DMS 273 treated with DMSO at 0.1 percent for 48 hours (cell line): ENCODE results near the gene MARS1.

Source experiments
- DNase-seq: peaks from one replicate; lab custom pipeline; 2025; lab: John Stamatoyannopoulos, UW

MARS1 gene

DNA sequence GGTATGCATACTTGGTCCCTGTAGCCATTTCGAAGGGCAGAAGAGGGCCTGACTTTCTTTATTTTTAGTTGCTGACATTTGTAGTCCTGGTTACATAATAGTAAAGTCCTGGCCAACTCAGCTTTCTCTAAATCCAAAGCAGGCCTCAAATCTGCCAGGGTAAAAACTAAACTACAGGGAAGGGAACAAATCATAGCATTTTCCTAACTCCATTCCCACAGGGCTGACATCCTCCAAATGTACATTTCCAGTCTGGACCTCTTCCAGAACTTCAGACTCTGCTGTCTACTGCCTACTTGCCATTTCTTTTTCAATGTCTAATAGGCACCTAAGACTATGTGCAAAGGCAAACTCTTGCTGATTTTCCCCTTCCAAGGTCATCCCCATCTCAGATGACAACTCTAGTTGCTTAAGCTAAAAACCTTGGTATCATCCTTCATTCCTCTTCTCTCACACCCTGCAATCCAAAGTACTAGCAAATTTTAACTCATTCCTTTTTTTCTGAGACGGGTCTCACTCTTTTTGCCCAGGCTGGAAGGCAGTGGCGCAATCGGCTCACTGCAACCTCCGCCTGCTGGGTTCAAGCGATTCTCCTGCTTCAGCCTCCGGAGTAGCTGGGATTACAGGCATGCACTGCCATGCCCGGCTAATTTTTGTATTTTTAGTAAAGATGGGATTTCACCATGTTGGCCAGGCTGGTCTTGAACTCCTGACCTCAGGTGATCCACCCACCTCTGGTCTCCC is 30.5 kb downstream of the MARS1 start:
- no peak for DNase-seq

DNA sequence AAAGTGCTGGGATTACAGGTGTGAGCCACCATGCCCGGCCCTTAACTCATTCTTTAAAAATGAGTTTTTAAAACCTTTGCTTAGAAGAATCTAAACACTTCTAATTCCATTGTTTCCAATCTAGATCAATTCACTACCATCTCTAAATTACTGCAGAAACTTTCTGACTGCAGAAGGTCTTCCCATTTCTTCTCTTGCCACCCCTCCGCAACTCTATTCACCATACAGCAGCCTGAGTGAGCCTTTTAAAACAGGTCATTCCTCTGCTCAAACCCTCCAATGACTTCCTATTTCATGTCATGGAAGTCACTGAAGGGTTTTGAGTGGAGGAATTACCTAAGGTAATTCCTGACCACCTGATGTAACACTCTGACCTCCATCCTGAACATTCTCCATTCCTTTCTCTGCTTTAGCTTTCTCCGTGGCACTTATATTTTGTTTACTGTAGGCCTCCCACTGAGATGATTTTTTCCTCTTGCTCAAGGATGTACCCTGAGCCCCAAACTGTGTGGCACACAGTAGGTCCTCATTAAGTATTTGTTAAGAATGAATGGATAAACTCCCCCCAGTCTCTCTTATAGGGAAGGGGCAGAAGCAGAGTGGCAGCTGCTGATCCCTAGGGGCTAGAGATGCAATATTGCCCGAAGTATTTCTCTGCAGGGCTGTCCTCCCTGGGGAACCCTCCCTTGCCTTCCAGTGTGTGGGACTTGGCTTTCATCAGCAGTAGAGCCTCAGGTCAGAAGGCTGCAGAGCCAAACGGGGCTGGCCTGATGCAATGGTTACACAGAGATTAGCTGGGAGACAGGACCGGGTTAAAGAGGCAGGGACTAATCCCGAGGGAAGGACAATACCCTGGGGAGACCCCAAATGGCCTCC is 31.3 kb downstream of the MARS1 start:
- no peak for DNase-seq

DNA sequence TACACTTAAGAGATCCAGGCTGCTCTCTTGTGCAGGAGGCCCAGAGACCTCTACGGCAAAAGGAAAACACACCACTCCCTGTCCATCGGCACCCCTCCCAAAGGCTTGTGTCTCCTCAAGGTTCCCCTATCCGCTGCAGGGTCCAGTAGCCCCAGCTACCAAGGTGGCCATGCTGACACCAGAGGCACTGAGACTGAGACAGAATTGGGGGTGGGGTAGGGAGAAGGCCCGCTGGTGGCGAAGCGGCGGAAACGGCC is 31.9 kb downstream of the MARS1 start:
- no peak for DNase-seq

DNA sequence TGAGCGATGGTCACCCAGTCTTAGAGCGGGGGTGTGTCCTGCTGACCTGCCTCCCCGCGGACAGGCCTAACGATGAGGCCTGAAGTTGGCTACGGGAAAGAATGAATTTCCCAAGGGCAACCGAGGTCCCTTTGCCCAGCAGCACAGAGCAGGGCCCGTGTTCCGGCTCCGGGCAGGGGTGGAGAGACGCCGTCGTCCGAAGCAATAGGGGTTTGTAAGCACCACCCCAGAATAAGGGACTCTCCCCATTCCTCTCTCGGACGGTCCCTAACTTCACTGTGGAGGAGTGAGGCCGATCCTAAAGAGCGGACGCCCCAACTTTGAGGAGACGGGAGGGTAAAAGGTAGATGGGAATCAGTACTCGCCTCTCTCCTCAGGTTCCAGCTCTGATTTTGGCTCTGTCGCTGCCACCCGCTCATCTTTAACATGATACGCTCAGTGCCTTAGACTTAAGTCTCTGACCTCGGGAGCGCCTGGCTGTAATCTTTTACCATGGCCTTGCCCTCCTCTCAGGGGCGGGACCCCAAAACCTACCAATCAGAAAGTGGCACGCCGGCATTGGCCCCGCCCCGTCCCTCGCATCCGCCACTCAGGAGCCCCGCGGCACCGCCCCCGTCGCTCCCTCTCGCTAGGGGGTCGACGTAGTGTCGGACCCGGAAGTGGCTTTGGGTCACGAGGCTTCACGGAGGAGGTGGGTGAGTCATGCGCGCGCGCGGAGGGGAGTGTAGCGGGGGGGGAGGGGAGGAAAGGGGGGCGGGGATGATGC is 32.4 kb downstream of the MARS1 start, which contains the start of gene DDIT3:
Gene DDIT3 (minus strand): TSS at position 462 of the 766 bp plus-strand sequence. CDS start 3,108 bp downstream, outside the sequence.
- DNase-seq, result peak; percentile 94

DNA sequence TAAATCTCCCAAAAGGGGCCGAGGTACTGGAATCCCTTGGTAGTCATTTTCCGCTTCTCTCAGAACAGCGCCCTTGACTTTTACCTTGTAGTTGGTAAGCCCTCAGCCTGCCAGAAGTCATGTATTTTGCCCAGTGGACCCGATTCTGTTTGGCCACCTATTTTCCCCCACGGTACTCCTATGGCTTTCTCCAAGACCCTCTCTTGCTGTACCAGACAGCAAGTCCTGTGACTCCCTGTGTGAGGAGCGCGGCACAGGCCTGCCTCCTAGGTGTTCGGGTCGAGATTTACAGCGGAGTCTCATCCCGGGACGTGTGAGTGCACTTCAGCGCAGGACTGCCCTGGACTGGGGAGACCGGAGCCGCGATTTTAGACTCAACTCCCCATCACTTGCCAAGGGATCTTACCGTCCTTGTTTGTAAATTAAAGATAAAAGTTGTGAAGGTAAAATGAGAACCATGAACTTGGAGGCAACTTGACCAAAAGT is 33.7 kb downstream of the MARS1 start:
- DNase-seq, result peak; percentile 38

DNA sequence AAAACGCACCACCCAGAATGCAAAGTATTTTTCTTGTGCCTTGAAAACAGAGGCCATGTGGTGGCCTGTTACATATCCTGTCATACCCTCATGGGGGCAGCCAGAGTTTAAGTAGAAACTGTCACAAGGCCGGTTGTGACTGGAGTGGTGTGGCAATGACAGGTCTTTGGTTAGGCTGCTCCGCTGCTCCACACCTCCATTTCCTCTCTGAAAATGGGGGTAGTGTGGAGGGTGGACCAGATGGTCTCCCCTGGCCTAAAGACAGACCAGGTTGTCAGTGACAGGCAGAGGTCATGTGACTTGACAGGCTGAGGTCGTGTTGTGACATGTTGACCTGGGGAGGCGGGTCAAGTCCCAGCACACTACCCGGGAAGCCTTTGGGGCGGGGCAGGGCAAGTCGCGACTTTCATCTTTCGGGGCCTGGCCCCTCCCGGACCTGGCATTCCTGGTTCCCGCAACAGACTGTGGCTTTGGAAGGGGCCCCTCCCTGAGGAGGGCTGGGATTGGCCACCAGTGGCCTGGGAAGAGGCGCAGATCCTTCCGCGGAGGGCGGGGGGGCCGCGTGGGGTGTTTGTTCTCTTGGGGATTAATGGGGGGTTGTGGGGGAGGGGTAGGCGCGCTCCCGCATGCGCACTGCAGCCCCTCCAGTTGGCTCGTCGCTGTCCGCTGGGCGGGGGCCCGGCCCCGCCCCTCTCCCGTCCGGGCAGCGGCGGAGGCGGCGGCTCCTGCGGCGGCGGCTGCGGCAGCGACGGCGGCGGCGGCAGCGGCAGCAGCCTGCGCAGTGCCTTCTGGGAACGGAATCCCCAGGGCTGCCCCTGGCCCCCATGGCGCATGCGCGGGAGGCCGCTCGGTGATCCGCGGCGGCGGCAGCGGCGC is 34.4 kb downstream of the MARS1 start, which contains the start of gene MBD6:
Gene MBD6 (plus strand): TSS at position 814 of the 876 bp plus-strand sequence. CDS start 1,480 bp downstream, outside the sequence.
- DNase-seq, result peak; percentile 81

DNA sequence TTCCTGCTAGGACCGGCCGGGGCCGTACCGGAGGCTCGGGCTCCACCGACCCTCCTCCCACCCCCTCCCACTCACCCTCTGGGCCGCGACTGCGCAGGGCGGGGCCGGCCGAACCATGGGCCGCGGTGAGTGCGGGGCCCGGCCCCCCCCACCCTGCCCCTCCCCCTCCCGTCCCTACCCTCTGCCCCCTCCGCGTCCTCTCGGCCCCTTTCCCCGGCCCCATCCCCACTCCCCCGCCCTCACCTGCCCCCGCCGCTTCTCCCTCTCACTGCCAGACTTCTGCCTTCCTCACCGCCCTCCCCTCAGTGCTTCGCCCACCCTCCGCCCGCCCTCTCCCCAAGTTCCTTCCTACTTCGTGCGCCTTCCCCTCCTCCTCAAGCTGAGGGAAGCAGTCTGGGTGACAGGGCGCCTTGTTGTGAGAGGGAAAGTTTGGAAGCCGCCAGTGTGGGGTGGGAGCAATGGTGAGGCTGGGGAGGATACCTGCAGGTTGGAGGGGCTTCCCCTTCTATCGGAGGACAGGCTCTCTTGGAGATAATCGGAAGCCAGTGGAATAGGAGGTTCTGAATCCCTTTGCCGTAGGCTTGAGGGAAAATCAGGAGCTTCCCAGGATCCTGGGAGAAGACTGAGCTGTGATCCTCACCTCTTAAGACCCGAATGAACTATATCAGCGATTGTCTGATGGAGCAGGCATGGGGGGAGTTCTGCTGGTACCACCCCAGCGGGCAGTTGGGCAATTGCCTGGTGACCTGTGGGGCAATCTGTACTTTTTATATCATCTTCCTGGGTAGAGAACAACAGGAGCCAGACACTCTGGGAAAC is 35.2 kb downstream of the MARS1 start:
- DNase-seq, result no peak

DNA sequence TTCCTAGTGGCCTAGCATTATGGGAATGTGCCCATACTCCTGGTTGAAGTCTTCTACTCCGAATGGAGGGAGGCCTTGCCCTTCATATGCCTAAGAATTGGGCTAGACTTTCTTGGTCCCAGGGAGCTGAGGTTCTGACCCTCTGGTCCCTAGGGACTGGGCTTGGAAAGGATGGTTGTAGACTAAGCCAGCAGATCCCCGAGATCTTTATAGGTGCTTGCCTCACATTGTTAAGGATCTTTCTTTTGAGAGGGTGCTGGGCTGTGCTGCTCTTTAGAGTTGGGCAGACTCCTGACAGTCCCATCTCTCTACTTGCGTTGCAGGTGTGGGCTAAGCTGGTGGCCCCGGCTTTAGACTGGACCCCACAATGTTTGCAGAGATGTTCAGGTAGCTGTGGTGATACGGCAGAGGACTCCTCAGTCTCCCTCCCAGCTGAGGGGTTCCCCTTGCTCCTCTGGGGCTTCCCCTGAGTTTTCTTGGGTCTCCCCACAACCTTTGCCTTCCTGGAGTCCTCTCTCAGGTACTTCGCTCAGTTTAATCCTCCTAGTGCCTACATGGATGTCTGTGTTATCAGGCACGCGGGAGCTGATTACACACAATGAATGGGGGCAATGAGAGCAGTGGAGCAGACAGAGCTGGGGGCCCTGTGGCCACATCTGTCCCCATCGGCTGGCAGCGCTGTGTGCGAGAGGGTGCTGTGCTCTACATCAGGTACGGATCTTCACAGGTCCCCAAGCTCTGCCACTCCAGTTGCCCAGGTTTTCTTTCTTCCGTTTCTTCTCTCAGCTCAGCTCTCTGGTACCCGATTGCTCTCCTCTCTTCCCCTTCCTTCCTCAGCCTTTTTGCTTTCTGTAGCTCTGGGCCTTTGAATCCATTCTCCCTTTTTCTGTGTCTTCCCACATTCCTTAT is 36.1 kb downstream of the MARS1 start:
- no peak for DNase-seq

DNA sequence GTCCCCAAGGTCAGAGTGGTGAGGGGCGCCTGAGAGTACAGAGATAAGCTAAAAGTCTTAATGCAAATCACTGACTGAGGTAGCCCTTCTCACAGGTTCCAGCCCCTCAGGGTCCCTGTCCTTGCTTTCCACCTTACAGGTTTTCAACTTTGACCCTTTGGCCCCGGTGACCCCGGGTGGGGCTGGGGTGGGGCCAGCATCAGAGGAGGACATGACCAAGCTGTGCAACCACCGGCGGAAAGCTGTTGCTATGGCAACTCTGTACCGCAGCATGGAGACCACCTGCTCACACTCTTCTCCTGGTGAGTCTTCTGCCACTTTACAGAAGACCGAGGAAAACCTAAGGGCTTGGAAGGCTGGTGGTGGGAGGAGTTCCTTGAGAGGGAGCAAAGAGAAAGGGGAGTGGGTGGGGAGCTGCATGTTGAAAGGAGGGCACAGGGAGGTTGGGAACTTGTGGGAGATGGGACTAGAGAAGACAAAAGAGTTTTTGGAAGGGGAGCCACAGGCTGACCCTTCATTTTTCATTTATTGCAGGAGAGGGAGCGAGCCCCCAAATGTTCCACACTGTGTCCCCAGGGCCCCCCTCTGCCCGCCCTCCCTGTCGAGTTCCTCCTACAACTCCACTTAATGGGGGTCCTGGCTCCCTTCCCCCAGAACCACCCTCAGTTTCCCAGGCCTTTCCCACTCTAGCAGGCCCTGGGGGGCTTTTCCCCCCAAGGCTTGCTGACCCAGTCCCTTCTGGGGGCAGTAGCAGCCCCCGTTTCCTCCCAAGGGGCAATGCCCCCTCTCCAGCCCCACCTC is 37.1 kb downstream of the MARS1 start:
- DNase-seq, result no peak

DNA sequence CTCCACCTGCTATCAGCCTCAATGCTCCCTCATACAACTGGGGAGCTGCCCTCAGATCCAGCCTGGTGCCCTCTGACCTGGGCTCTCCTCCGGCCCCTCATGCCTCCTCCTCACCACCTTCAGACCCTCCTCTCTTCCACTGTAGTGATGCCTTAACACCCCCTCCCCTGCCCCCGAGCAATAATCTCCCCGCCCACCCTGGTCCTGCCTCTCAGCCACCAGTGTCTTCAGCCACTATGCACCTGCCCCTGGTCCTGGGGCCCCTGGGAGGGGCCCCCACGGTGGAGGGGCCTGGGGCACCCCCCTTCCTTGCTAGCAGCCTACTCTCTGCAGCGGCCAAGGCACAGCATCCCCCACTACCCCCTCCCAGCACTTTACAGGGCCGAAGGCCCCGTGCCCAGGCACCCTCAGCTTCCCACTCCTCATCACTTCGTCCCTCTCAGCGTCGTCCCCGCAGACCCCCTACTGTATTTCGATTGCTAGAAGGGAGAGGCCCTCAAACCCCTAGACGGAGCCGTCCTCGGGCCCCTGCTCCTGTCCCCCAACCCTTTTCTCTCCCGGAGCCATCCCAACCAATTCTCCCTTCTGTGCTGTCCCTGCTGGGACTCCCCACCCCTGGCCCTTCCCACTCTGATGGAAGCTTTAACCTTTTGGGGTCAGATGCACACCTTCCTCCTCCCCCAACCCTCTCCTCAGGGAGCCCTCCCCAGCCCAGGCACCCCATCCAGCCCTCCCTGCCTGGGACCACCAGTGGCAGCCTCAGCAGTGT is 37.9 kb downstream of the MARS1 start:
- DNase-seq, result no peak

DNA sequence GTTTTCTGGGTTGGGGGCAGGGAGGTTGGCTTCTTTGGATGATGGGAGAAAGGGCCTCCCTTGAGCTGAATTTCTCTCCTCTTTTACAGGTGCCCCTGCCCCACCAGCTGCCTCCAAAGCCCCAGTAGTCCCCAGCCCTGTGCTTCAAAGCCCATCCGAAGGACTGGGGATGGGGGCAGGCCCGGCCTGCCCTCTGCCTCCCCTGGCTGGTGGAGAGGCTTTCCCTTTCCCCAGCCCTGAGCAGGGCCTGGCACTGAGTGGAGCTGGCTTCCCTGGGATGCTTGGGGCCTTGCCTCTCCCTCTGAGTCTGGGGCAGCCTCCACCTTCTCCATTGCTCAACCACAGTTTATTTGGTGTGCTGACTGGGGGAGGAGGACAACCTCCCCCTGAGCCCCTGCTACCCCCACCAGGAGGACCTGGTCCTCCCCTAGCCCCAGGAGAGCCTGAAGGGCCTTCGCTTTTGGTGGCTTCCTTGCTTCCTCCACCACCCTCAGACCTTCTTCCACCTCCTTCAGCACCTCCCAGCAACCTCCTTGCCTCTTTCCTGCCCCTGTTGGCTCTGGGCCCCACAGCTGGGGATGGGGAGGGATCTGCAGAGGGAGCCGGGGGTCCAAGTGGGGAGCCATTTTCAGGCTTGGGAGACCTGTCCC is 38.7 kb downstream of the MARS1 start:
- DNase-seq, result no peak

DNA sequence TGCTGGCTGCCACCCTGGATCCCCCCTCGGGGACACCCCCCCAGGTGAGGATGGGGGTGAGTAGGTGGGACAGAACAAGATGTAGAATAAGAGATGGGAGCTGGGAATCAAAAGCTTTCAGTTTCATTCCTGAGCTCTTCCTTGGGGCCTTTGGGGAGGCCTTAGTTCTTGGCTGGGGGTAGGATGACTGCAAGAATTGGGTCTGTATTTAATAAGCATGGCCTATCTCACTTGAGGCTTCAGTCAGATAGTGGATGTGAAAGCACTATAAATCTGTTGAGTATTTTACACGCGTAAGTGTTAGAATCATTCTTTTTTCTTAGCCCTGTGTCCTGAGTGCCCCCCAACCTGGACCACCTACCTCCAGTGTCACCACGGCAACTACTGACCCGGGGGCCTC is 39.3 kb downstream of the MARS1 start:
- no peak for DNase-seq

DNA sequence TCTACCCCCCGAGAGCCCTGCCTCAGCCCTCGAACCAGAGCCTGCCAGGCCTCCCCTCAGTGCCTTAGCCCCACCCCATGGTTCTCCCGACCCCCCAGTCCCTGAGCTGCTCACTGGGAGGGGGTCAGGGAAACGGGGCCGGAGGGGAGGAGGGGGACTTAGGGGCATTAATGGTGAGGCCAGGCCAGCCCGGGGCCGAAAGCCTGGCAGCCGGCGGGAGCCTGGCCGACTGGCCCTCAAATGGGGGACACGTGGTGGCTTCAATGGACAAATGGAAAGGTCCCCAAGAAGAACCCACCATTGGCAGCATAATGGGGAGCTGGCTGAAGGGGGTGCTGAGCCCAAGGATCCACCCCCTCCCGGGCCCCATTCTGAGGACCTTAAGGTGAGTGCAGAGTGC is 40.3 kb downstream of the MARS1 start:
- no peak for DNase-seq

DNA sequence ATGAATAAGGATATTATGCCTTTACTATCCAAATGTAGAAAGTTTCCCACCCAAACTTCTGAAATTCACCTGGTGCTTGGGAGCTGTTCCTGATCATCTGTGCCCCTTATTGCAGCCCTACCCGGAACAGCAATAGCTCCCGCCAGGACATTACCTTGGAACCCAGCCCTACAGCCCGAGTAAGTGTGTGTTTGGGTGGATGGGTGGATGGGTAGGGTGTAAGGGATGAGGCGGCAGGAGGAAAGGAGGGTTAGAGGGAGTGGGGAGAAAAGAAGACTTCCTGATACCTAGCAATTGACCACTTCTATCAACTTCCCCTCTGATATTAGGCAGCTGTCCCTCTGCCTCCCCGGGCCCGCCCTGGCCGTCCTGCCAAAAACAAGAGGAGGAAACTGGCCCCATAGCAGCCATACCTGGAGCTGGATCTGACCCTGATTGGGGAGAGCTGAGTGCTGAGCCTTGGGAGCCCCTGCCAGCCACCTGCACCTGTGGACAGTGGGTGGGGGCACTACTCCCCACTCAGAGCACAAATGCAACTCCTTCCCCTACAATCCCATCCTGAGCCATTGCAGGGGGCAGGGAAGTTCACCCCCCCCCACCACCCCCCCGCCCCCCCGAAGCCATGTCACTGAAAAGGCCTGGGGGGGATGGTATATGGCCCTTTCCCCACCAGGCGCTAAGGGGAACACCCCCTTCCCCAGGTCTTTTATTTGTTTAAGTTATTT is 41.1 kb downstream of the MARS1 start:
- no peak for DNase-seq

DNA sequence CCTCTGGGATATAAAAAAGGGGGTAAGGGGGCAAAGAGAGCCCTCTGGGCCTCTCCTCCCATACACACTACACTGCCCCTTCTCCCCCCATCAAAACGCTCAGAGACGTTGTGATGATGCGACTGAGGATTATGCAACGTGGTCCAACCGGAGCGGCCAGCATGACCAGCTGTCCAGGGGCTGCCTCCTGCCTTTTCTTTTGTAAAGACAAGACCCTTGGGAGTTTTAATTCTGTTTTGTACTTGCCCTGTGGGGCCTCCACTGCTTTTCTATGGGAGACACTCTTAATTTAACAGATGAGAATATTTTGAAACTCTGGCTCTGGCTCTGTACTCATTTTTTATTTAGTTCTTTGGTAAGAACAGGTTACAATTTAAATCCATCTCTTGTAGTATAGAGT is 42.0 kb downstream of the MARS1 start:
- no peak for DNase-seq

DNA sequence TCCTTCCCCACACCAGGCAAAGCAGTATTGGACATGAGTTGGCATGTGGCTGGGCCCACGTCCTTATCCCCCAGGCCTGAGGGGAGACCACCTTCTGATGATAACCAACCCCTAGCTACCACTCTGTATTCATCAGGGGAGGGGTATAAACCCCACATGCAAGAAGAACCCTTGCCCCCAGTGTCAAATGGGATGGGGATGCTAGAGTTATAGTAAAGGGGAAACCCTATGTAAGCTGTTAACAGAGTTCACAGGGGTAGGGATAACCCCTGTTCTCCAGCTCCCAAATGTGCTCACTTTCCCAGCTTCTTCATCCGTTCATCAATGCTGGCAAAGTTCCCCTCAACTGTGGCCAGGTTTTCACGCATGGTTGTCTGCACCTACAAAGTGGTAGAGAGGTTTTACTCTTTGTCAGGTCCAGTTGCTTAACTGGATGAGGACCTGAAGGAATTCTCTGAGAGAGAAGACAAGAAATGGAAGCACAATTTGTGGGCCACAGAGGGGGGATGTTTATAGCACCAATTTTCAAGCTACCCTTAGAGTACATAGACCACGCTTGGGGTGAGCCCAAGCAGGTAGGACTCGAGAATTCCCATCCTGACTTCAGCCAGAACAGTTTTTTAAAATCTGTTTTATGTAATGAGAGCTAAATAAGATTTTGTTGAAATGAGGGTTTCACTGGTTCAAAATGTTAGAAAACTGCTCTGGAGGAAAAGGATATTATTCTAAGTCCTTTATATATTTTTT is 42.7 kb downstream of the MARS1 start:
- no peak for DNase-seq
